Naive B cell (primary cell): Measurements from ENCODE around the gene SIRPG. TPM values are rescaled to one million over a fixed set of nuclear protein-coding genes. Genes with fewer than 3 reads are reported as not detected.
"Not testable (repeated sequence)": the region's sequence is repeated elsewhere in the genome, so short reads cannot be mapped to it uniquely, and the experiment has no call there.

Experiments
- ATAC-seq, 2 donors: fragments of 150-1000 bp; cut with Tn5 transposase; 2 replicates each; pipeline ENCODE4 v1.10.0; 2021; ENCODE audit warnings: low read depth in 2 of 2, mild to moderate bottlenecking in 2 of 2, moderate library complexity in 2 of 2
- DNase-seq: peaks from one replicate; pipeline ENCODE4 v3.0.0; 2022
- H3K27ac Mint-ChIP-seq, 6 donors: one replicate each; pipeline ENCODE4 v1.8.0; 2020 to 2022; ENCODE audit warnings: mild to moderate bottlenecking in 6 of 6, mixed read lengths in 6 of 6, moderate library complexity in 5 of 6, inconsistent platforms in 2 of 6
- H3K27me3 Mint-ChIP-seq, 3 donors: one replicate each; pipeline ENCODE4 v1.8.0; 2021 to 2022; ENCODE audit warnings: mixed read lengths in 3 of 3, mild to moderate bottlenecking in 1 of 3
- H3K36me3 Mint-ChIP-seq, 2 donors: one replicate each; pipeline ENCODE4 v1.8.0; 2020 to 2022; ENCODE audit warnings: mixed read lengths in 2 of 2, inconsistent platforms in 1 of 2, mild to moderate bottlenecking in 1 of 2
- H3K4me1 Mint-ChIP-seq, 3 donors: one replicate each; pipeline ENCODE4 v1.8.0; 2020 to 2022; ENCODE audit warnings: mixed read lengths in 3 of 3, inconsistent platforms in 1 of 3, mild to moderate bottlenecking in 1 of 3, moderate library complexity in 1 of 3
- H3K4me3 Mint-ChIP-seq, 8 donors: one replicate each; pipeline ENCODE4 v1.8.0; 2020 to 2022; ENCODE audit warnings: mild to moderate bottlenecking in 8 of 8, mixed read lengths in 8 of 8, moderate library complexity in 8 of 8, inconsistent platforms in 2 of 8
- H3K9me3 Mint-ChIP-seq, 7 donors: one replicate each; pipeline ENCODE4 v1.8.0; 2020 to 2022; ENCODE audit warnings: mixed read lengths in 7 of 7, mild to moderate bottlenecking in 5 of 7, inconsistent platforms in 2 of 7, moderate library complexity in 1 of 7
- polyA plus RNA-seq, 6 donors: library from polyadenylated mRNA; unstranded; fragments of 300-500 nt; fragmentation: Illumina TruSeq; gene quantifications; one replicate each; pipeline ENCODE4 v1.2.3, GENCODE V29; 2021; ENCODE audit warnings: low read depth in 6 of 6

SIRPG gene
- polyA plus RNA-seq, 6 donors from 2014 or later: 0.22 to 1.3 (median 0.85) TPM; not detected in 2

- DNase-seq: no peak
- peaks cover 0 to 8% of the 10 kb centered on the region in 2 donors for H3K36me3 Mint-ChIP-seq
- ATAC-seq: no peak
- H3K27me3 Mint-ChIP-seq: peaks cover 0 to 11% (median 0%) of the 10 kb centered on the region in 3 donors
- H3K4me3 Mint-ChIP-seq: peak overlapping the region in 1 of 8 donors; percentile 47
- peaks cover 0 to 15% (median 5%) of the 10 kb centered on the region in 7 donors for H3K9me3 Mint-ChIP-seq
- no peaks in the 10 kb centered on the region for H3K4me1 Mint-ChIP-seq
- H3K27ac Mint-ChIP-seq: no peak overlapping the region
Observed at GRCh38 chr20:1644101-1644962, 13.2 kb downstream of the SIRPG start.

GRCh38 chr20:1638643-1639042 lies 18.9 kb downstream of the SIRPG start:
- not testable (repeated sequence) for ATAC-seq, H3K27me3 Mint-ChIP-seq, H3K36me3 Mint-ChIP-seq, H3K27ac Mint-ChIP-seq, H3K4me3 Mint-ChIP-seq, H3K4me1 Mint-ChIP-seq, DNase-seq
- peaks cover 0 to 15% (median 9%) of the 10 kb centered on the region in 7 donors for H3K9me3 Mint-ChIP-seq

GRCh38 chr20:1637755-1638154 lies 19.8 kb downstream of the SIRPG start:
- H3K4me1 Mint-ChIP-seq: peaks cover 0 to 7% (median 0%) of the 10 kb centered on the region in 3 donors
- peaks cover 0 to 15% (median 9%) of the 10 kb centered on the region in 7 donors for H3K9me3 Mint-ChIP-seq
- peaks cover 0 to 8% of the 10 kb centered on the region in 2 donors for H3K36me3 Mint-ChIP-seq
- no peak for DNase-seq
- H3K27me3 Mint-ChIP-seq: no peaks in the 10 kb centered on the region
- ATAC-seq: no peak
- peak overlapping the region in 1 of 8 donors; percentile 7 for H3K4me3 Mint-ChIP-seq
- H3K27ac Mint-ChIP-seq: no peak overlapping the region

- H3K27ac Mint-ChIP-seq: peak overlapping the region in 1 of 6 donors; percentile 15
- H3K36me3 Mint-ChIP-seq: peaks cover 0 to 8% of the 10 kb centered on the region in 2 donors
- H3K27me3 Mint-ChIP-seq: peaks cover 0 to 5% (median under 1%) of the 10 kb centered on the region in 3 donors
- no peak overlapping the region for H3K4me3 Mint-ChIP-seq
- H3K9me3 Mint-ChIP-seq: peaks cover 0 to 15% (median 9%) of the 10 kb centered on the region in 7 donors
- ATAC-seq (no peak), DNase-seq (no peak)
- H3K4me1 Mint-ChIP-seq: peaks cover 0 to 7% (median 0%) of the 10 kb centered on the region in 3 donors
Observed at GRCh38 chr20:1637226-1637625, 20.4 kb downstream of the SIRPG start.

- no peak for ATAC-seq
- Mint-ChIP-seq H3K4me1 (peaks cover 0 to 7% (median 0%) of the 10 kb centered on the region in 3 donors), H3K4me3 (no peak overlapping the region), H3K36me3 (peaks cover 0 to 8% of the 10 kb centered on the region in 2 donors), H3K9me3 (peaks cover 0 to 15% (median 9%) of the 10 kb centered on the region in 7 donors), H3K27me3 (peaks cover 0 to 11% (median 7%) of the 10 kb centered on the region in 3 donors), H3K27ac (peak overlapping the region in 2 of 6 donors; percentile 15 to 31)
- no peak for DNase-seq
Observed at GRCh38 chr20:1636621-1637020, 21.0 kb downstream of the SIRPG start.

- H3K27ac Mint-ChIP-seq: no peak overlapping the region
- ATAC-seq (no peak), DNase-seq (no peak)
- H3K4me3 Mint-ChIP-seq: no peak overlapping the region
- H3K36me3 Mint-ChIP-seq: peaks cover 0 to 7% of the 10 kb centered on the region in 2 donors
- H3K9me3 Mint-ChIP-seq: peaks cover 0 to 10% (median 7%) of the 10 kb centered on the region in 7 donors
- H3K4me1 Mint-ChIP-seq: peaks cover 0 to 7% (median 0%) of the 10 kb centered on the region in 3 donors
- H3K27me3 Mint-ChIP-seq: peaks cover 0 to 13% (median 7%) of the 10 kb centered on the region in 3 donors
Observed at GRCh38 chr20:1635291-1635979, 22.1 kb downstream of the SIRPG start.

- H3K9me3 Mint-ChIP-seq: no peaks in the 10 kb centered on the region
- H3K4me3 Mint-ChIP-seq: no peak overlapping the region
- H3K4me1 Mint-ChIP-seq: peaks cover 0 to 7% (median 0%) of the 10 kb centered on the region in 3 donors
Observed at GRCh38 chr20:1633535-1633934, 24.0 kb downstream of the SIRPG start.

GRCh38 chr20:1632178-1632577 lies 25.4 kb downstream of the SIRPG start:
- peak overlapping the region in 1 of 8 donors; percentile 8 for H3K4me3 Mint-ChIP-seq
- H3K9me3 Mint-ChIP-seq: no peaks in the 10 kb centered on the region
- no peak for ATAC-seq
- H3K36me3 Mint-ChIP-seq: no peaks in the 10 kb centered on the region
- no peak overlapping the region for H3K27ac Mint-ChIP-seq
- H3K4me1 Mint-ChIP-seq: peaks cover 0 to 5% (median 0%) of the 10 kb centered on the region in 3 donors
- DNase-seq: no peak
- H3K27me3 Mint-ChIP-seq: peaks cover 23 to 40% (median 32%) of the 10 kb centered on the region in 3 donors

More at GRCh38 chr20:1633535-1633934, 24.0 kb downstream of the SIRPG start:
- H3K27ac Mint-ChIP-seq: peak overlapping the region in 1 of 6 donors; percentile 57
- peaks cover 18 to 30% (median 20%) of the 10 kb centered on the region in 3 donors for H3K27me3 Mint-ChIP-seq
- DNase-seq: no peak
- no peaks in the 10 kb centered on the region for H3K36me3 Mint-ChIP-seq
- ATAC-seq: no peak

- no peak for DNase-seq
- Mint-ChIP-seq H3K36me3 (no peaks in the 10 kb centered on the region), H3K9me3 (no peaks in the 10 kb centered on the region), H3K27me3 (peaks cover 23 to 41% (median 33%) of the 10 kb centered on the region in 3 donors), H3K4me3 (no peak overlapping the region), H3K4me1 (peaks cover 0 to 5% (median 0%) of the 10 kb centered on the region in 3 donors), H3K27ac (peak overlapping the region in 2 of 6 donors; percentile 43 to 76)
- no peak for ATAC-seq
Observed at GRCh38 chr20:1631309-1632151, 26.0 kb downstream of the SIRPG start.

GRCh38 chr20:1630186-1630585 lies 27.4 kb downstream of the SIRPG start:
- Mint-ChIP-seq H3K27me3 (peaks cover 23 to 41% (median 33%) of the 10 kb centered on the region in 3 donors), H3K36me3 (no peaks in the 10 kb centered on the region), H3K4me1 (no peaks in the 10 kb centered on the region), H3K4me3 (no peak overlapping the region), H3K9me3 (no peaks in the 10 kb centered on the region), H3K27ac (peak overlapping the region in 1 of 6 donors; percentile 6)
- no peak for DNase-seq
- ATAC-seq: no peak

- Mint-ChIP-seq H3K27me3 (peaks cover 23 to 41% (median 33%) of the 10 kb centered on the region in 3 donors), H3K36me3 (no peaks in the 10 kb centered on the region), H3K4me1 (peaks cover 5 to 8% (median 6%) of the 10 kb centered on the region in 3 donors), H3K4me3 (no peak overlapping the region), H3K27ac (peak overlapping the region in 1 of 6 donors; percentile 75), H3K9me3 (no peaks in the 10 kb centered on the region)
- DNase-seq (no peak), ATAC-seq (no peak)
Observed at GRCh38 chr20:1629321-1629720, 28.3 kb downstream of the SIRPG start.

GRCh38 chr20:1628621-1629020 lies 29.0 kb downstream of the SIRPG start:
- peaks cover 11 to 15% (median 12%) of the 10 kb centered on the region in 3 donors for H3K4me1 Mint-ChIP-seq
- ATAC-seq (no peak), DNase-seq (no peak)
- H3K27ac Mint-ChIP-seq: no peak overlapping the region
- H3K9me3 Mint-ChIP-seq: no peaks in the 10 kb centered on the region
- H3K27me3 Mint-ChIP-seq: peaks cover 23 to 41% (median 33%) of the 10 kb centered on the region in 3 donors
- no peaks in the 10 kb centered on the region for H3K36me3 Mint-ChIP-seq
- H3K4me3 Mint-ChIP-seq: no peak overlapping the region

- peaks cover 0 to 5% (median 0%) of the 10 kb centered on the region in 7 donors for H3K9me3 Mint-ChIP-seq
- no peak overlapping the region for H3K4me3 Mint-ChIP-seq
Observed at GRCh38 chr20:1627200-1627550, 30.4 kb downstream of the SIRPG start.

More at GRCh38 chr20:1627200-1627550, 30.4 kb downstream of the SIRPG start:
- ATAC-seq (no peak), DNase-seq (no peak)
- H3K27me3 Mint-ChIP-seq: peaks cover 22 to 35% (median 33%) of the 10 kb centered on the region in 3 donors
- H3K27ac Mint-ChIP-seq: no peak overlapping the region
- no peaks in the 10 kb centered on the region for H3K36me3 Mint-ChIP-seq
- H3K4me1 Mint-ChIP-seq: peaks cover 26 to 29% (median 26%) of the 10 kb centered on the region in 3 donors
